AG08396 (cell line): ENCODE data around the gene LRRC8A.
"Not testable (repeated sequence)": the region's sequence is repeated elsewhere in the genome, so short reads cannot be mapped to it uniquely, and the experiment has no call there.

Experiments used
- DNase-seq: peaks from one replicate; pipeline ENCODE4 v3.0.0; 2012; ENCODE audit warnings: low spot score, mixed read lengths

Gene LRRC8A

DNA sequence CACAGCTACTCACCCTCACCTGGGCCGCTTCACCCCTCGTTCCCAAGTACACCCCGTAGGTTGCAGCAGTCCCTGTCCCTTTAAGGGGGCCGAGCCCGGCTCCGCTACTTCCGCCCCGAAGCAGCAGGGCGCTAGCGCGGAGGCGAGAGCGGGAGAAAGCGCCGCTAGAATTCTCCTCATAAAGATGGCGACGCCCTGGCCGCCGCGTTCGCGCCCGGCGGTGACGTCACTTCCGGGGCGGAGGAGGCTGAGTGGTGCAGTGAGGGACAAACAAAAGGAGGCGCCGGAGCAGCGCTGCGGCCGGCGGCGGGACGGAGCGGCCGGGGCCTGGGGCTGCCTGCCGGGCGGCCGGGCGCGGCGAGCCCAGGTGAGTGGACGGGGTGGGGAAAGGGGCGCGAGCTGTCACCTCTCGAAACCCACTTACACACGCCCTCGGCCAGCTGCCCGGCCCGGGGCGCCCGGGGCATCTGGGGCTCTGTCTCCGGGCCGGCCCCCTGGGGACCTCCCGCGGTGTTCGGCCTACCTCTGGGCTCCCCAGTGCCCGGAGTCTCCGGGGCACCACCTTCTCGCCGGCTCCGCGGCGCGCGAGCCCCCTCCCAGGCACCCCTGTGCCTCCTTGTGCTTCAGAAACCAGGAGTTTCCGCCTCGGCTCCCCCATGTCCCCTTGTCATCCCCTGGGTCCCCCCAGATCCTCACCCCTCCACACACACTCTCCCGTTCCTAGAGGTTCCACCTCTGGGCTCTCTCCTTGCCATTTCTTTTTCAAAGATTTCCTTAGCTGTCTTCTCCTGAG, at the start of gene LRRC8A, which contains the start of gene KYAT1:
LRRC8A (plus strand) TSS at position 250 of the 793 bp plus-strand sequence. CDS start 25,032 bp downstream, outside the sequence.
KYAT1 (minus strand) TSS at position 67 of the 793 bp plus-strand sequence. CDS start 36,545 bp downstream, outside the sequence.
- peak; percentile 97 for DNase-seq

DNA sequence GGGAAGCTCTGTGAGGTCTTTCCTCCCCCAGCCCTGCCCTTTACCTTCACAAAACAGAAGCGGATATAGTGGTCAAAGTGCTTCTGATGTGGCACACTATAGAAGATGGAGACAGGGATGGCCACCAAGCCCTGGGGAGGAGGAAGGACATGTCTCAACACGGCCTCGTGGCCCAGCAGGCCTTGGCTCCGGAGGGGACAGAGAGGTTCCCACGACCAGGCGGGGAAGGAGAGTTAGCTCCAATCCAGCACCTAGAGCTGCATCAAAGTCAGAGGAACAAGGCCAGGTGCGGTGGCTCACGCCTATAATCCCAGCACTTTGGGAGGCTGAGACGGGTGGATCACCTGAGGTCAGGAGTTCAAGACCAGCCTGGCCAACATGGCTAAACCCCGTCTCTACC, 48.2 kb upstream of the LRRC8A start:
- DNase-seq = no peak

DNA sequence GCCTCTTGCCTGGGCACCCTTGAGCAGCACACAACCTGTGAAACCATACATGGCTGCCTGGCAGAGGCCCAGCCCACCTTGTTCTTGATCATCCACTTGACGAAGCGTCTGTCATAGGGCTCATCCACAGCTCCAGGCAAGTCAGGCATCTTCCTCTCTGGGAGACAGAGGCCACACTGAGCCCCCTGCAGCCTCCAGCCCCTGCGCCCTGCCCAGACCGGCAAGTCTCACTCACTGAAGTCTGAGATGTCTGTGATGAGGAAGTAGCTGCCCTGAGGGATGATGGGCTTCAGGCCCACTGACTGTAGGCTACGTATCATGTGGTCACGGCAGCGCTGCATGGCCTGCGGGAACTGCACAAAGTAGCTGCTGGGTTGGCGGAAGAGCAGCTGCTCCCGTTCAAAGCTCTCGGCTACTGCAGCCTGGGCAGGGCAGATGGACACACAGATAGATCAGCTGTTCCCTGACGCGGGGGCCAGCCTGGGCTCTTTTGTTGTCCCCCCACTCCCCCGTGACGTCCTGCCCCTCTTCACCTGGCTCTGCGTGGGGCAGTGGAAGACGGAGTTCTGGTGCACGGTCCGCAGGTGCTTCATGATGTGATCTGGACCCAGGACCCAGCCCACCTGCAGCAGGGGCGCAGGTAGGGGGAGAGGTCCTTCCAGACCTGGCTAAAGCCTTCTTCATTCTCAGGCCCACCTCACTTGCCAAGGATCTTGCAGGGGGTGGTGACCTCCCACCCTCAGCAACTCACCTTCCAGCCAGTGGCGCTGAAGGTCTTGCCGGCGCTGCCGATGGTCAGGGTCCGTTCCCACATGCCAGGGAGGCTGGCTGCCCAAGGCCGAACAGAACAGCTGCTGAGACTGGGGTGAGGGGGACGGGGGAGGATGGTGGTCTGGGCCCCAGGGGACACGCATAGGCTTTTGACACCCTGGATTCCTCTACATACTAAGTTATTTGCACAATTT, 46.4 kb upstream of the LRRC8A start:
- DNase-seq = peak; percentile 3

DNA sequence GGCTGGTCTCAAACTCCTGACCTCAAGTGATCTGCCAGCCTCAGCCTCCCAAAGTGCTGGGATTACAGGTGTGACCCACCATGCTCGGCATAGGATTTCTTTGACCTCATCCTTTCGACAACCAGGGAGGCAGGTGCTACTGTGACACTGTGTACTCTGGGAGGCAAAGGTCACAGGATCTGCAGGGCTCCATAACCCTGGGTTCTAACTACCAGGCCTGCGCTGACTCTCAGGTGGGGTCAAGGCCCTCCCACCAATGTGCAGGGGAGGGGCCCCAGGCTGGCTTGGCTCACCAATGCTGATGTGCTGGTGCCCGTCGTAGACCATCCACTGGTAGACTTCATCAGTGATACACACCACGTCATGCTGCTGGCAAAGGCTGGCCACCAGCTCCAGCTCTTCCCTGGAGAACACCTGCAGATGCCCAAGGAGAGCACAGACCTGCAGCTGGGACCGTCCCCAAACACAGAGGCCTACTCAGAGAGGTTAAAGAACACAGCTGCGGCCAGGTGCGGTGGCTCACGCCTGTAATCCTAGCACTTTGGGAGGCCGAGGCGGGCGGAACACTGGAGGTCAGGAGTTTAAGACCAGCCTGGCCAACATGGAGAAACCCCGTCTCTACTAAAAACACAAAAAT, 45.3 kb upstream of the LRRC8A start:
- peak; percentile 2 for DNase-seq

DNA sequence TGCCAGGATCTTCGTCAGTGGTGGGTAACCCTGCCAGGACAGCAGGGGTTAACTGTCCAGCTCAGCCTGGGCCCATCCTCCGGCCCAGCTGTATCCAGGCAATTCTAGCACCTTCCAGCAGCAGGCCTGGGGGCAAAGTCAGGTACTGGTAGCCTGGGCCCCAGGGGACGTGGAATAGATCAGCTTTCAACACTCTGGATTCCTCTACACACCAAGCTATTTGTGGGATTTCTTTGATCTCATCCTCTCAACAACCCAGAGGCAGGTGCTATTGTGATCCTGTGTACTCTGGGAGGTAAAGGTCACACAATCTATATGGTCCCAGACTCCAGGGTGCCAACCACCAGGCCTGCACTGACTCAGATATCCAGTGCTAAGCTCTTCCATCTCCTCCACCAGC, 43.6 kb upstream of the LRRC8A start:
- no peak for DNase-seq

DNA sequence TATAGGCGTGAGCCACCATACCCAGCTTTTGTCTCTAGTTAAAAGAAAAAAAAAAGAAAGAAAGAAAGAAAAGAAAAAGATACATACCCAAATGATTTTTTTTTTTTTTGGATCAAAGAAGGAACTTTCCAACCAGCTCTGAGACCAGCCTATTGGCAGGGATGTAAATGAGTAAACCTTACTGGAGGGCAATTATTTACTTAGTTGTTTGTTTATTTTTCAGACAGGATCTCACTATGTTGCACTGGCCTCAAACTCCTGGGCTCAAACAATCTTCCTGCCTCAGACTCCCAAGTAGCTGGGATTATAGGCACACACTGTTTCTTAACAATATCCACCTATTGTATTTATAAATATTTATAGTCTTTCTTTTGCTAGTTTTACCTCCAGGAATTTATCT, 41.4 kb upstream of the LRRC8A start:
- no peak for DNase-seq

DNA sequence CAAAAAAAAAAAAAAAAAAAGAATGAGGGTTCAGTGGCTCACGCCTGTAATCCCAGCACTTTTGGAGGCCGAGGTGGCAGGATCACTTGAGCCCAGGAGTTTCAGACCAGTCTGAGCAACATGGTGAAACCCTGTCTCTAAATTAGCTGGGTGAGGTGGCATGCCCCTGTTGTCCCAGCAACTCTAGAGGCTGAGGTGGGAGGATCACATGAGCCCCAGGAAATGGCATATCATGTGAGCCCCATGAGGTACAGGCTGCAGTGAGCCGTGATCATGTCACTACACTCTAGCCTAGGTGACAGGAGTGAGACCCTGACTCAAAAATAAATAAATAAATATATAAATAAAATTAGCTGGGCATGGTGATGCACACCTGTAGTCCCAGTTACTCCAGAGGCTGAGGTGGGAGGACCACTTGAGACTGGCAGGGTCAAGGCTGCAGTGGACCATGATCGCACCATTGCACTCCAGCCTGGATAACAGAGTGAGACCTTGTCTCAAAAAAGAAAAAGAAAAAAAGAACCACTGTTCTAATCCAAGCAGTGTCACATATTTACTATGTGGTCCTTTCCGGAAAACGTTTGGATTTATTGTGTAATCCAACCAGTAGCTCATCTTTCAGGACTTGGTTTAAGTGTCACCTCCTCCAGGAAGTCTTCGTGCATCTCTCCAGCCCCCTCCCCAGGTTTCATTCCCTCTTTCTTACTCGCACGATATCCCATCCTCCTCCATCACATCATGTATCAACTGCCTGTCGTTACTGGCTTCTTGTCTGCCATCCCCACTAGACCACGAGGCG, 40.0 kb upstream of the LRRC8A start:
- no peak for DNase-seq

DNA sequence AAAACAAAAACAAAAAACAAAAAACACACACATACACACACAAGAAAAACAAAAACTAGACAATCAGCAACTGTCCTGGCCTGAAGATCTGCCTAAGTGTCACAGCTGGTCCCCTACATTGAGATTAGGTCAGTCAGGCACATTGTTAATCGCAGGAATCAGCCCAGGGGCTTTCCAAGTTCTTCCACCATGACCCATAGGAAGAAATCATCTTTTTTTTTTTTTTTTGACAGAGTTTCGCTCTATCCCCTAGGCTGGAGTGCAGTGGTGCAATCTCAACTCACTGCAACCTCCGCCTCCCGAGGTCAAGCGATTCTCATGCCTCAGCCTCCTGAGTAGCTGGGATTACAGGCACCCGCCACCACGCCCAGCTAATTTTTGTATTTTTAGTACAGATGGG, 38.8 kb upstream of the LRRC8A start:
- DNase-seq = not testable (repeated sequence)

DNA sequence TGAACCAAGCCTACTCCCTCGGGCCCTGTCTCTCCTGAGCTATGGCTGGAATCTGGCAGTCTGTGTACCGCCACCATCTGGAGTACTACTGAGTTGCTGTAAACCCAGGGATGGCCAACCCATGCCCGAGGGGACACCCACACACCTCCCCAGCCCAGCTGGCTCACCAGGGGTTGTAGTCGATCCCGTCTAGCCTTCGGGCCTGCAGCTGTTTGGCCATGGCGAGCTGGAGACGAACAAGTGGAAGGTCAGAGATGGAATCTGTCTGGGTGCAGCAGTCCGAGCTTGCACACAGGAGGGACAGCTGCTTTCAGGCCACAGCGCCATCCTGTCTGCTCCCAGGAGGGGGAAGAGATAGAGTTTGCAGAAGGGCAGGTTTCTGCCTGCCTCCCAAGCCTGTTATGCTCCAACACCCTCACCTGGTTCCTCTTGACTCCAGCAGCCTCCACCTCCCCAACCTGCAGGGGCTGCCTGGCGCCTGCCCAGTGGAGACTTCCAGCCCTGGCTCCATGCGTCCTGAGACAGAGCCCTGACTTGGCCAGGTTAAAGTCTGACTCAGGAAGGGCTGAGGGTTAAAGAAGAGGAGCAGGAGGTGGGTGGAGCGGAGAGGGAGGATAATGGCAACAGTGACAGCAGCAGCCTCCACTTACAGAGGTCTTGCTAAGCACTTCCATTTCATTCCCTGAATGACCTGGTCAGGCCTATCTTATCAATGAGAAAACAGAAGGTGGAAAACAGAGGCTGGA, 36.6 kb upstream of the LRRC8A start:
- no peak for DNase-seq

DNA sequence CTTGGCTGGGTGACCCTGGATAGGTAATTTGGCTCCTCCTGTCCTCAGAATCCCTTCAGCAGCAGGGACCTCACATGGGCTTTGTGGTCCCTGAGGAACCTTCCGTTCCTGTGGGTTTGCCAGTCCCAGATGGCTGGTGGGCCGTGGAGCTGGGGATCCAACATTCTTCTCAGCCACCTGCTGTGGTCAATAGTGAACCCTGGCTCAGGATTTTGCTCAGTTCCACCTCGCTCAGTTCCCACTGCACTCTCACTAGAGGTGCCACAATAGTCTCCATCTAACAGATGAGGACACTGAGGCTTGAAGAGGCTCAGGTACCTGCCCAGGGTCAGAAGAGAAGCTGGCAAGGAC, 35.3 kb upstream of the LRRC8A start:
- DNase-seq = no peak

DNA sequence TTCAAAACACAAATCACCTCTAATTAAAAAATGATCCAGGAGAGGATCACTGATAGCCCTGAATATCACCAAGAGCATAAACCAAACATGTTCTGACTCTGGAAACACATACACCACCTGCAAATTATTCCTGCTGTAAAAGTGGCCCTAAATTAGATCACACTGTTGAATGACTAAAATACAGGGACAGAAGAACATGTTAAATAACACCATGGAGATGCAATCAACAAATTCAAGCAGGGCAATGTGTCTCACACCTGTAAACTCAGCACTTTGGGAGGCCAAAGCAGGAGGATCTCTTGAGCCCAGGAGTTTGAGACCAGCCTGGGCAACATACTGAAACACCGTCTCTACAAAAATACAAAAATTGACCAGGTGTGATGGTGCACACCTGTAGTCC, 34.1 kb upstream of the LRRC8A start:
- no peak for DNase-seq

DNA sequence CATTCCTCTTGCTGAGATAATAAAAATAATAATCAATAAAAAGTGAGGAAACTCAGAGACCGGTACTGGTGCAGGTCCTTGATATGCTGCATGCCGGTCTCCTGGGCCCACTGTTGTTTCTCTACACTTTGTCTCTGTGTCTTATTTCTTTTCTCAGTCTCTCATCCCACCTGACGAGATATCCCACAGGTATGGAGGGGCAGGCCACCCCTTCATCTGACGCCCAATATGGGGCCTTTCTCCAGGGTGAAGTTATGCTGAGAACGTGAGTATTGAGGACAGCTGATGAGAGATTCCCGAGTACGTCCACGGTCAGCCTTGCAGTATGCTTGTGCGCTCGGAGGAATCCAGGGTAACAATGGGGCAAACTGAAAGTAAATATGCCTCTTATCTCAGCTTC, 30.9 kb upstream of the LRRC8A start:
- not testable (repeated sequence) for DNase-seq

DNA sequence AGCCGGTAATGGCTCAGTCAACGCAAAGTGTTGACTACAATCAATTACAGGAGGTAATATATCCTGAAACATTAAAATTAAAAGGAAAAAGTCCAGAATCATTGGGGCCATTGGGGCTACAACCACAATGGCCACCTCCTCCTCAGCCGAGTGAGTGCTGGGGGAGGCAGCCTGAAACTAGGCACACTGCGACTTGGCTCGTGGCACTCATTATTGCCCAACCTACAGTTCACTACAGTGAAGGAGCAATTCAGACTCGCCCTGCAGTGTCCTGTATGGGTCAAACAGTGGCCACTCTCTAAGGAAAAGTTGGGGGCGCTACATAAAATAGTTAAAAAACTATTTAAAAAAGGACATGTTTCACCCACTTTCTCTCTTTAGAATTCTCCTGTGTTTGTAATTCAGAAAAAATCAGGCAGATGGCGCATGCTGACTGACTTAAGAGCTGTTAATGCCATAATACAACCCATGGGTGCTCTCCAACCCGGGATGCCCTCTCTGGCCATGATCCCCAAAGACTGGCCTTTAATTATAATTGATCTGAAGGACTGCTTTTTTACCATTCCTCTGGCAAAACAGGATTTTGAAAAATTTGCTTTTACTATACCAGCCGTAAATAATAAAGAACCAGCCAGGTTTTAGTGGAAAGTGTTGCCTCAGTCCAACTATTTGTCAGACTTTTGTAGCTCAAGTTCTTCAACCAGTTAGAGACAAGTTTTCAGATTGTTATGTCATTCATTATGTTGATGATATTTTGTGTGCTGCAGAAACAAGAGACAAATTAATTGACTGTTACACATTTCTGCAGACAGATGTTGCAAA, 29.9 kb upstream of the LRRC8A start:
- not testable (repeated sequence) for DNase-seq

DNA sequence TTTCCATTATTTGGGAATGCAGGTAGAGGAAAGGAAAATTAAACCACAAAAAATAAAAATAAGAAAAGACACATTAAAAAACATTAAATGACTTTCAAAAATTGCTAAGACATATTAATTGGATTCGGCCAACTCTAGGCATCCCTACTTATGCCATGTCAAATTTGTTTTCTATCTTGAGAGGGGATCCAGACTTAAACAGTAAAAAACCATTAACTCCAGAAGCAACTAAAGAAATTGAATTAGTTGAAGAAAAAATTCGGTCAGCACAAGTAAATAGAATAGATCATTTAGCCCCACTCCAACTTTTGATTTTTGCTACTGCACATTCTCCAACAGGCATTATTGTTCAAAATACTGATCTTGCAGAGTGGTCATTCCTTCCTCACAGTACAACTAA, 29.3 kb upstream of the LRRC8A start:
- not testable (repeated sequence) for DNase-seq

DNA sequence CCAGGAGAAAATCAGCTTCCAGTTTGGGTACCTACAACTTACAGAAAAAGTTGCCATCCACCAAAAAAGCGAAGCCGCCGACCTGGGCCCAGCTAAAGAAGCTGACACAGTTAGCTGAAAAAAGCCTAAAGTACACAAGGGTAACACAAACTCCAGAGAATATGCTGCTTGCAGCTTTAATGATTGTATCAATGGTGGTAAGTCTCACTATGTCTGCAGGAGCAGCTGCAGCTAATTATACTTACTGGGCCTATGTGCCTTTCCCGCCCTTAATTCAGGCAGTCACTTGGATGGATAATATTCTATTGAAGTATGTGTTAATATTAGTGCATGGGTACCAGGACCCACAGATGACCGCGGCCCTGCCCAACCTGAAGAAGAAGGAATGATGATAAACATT, 27.5 kb upstream of the LRRC8A start:
- DNase-seq = not testable (repeated sequence)

DNA sequence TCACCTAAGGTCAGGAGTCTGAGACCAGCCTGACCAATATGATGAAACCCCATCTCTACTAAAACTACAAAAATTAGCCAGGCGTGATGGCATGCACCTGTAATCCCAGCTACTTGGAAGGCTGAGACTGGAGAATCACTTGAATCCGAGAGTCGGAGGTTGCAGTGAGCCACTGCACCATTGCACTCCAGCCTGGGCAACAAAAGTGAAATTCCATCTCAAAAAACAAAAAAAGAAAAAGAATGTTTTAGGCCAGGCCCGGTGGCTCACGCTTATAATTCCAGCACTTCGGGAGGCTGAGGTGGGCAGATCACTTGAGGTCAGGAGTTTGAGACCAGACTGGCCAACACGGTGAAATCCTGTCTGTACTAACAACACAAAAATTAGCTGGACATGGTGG, 23.5 kb upstream of the LRRC8A start:
- DNase-seq = not testable (repeated sequence)

DNA sequence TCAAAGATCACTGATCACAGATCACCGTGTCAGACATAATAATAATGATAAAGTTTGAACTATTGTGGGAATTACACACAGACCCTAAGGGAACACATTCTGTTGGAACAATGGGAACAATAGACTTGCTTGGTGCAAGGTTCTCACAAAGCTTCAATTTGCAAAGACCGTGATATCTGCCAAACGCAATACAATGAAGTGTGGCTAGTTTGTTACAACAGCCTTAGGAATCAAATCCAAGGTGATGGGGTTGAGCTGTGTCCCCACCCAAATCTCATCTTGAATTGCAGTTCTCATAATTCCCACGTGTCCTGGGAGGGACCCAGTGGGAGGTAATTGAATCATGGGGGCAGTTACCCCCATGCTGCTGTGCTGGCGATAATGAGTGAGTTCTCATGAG, 21.0 kb upstream of the LRRC8A start:
- no peak for DNase-seq

DNA sequence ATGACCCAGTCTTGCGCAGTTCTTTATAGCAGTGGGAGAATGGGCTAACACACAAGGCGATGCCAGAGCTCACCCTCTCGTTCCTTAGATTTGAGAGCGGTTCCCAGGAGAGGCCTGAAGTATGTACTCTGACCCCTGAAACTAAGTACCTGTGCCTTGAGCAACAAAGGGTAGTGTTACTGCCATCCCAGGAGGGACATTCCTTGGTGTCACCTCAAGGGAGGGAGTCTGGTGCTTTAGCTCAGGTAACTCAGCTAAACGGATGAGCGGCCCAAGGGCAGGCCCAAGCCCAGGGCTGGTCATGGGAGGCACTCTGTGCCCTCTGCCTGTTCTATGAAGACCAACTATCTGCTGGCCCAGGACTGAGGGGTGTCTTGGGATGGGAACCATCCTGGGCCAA, 20.4 kb upstream of the LRRC8A start:
- DNase-seq = no peak

DNA sequence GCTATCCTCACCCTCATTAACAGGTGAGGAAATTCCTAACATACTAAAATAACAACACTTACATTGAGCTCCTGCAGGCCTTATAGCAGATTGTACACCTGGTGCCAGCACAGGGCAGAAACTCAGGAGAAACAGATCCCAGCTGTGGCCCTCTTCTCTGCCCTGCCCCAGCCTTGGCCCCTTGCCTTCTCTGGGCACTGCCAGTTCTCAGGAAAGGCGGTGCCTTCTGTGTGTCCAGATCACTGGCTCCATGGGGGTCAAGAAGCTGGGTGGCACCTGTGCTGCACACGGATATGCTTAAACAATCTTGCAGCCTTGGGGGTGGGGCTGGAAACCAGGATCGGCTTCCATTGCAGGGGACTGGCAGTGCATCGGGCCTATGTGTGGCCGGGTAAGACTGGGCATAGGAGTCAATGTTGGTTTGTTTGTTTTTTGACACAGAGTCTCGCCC, 19.5 kb upstream of the LRRC8A start:
- no peak for DNase-seq

DNA sequence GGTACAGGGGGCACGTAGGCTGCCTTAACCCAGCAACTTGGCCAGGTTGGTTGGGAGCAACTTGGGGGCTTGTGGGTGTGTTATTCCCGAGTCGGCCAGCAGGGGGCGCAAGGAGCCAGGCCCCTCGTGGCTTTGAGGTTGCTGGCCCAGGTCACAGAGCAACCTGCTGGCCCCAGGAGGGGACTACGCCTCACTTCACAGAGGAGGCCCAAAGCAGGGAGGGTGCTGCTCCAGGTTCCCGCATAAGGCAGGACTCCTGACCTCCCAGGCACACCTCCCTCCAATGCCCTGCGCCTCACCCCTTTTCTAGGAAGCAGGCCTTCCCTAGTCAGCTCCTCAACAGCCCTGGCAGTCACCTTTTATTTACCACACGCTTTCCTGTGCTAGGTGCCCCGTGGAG, 18.3 kb upstream of the LRRC8A start:
- peak; percentile 80 for DNase-seq
